Gastroesophageal sphincter (tissue), 3 donors: ENCODE data around the gene KRT3.

ENCODE experiments used
- EP300 ChIP-seq: sonication (generic); formaldehyde crosslinking; IDR thresholded peaks from one replicate; pipeline ENCODE4 v1.6.1; 2017; ENCODE audit warnings: antibody characterized with exemption, mild to moderate bottlenecking
- POLR2A ChIP-seq, 2 donors: fragments of 450-650 bp; IDR thresholded peaks; one replicate each; pipeline ENCODE4 v1.6.1; 2017; ENCODE audit warnings: antibody characterized with exemption in 2 of 2, mild to moderate bottlenecking in 2 of 2, moderate library complexity in 1 of 2
- POLR2AphosphoS5 ChIP-seq: sonication (generic); formaldehyde crosslinking; IDR thresholded peaks from one replicate; pipeline ENCODE4 v1.6.1; 2017; ENCODE audit warnings: antibody characterized with exemption
- TF ChIP-seq, protein P1 (sequence below), 4 experiments: fragments of 200-600 bp in 2 of 4; fragments of 450-650 bp in 2 of 4; sonication (generic) in 1 of 4; IDR thresholded peaks; one replicate each; pipeline ENCODE4 v1.5.1; 2017 to 2019; ENCODE audit warnings: antibody characterized with exemption in 4 of 4, mild to moderate bottlenecking in 2 of 4, moderate library complexity in 2 of 4

DNA sequence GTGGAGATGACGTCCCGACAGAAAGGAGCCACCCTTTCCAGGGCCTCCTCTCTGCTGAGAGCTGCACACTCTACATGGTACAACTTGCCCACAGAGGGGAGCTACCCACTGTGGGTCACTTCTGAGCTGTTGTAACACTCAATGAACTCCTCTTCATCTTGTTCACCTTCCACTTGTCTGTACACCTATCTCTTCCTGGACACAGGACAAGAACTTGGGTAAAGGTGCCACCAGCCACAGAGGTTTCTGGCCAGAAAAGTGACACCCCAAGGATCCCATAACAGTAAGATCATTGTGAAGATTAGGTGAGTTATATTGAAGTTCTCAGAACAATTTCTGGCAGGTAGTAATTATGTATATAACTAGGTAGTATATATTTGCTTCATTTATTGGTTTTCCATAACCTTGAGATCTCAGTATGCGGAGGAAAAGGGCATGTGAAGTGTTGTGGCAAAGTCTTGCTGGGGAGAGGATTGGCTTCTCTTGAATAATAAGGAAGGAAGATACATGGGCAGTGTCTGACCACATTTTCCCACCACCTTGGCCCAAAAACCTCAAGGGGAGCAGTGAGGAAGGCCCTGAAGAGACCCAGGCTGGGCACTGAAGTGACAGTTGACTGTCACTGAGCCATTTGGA lies 53.0 kb downstream of the KRT3 start:
- TF ChIP-seq, protein P1, sequence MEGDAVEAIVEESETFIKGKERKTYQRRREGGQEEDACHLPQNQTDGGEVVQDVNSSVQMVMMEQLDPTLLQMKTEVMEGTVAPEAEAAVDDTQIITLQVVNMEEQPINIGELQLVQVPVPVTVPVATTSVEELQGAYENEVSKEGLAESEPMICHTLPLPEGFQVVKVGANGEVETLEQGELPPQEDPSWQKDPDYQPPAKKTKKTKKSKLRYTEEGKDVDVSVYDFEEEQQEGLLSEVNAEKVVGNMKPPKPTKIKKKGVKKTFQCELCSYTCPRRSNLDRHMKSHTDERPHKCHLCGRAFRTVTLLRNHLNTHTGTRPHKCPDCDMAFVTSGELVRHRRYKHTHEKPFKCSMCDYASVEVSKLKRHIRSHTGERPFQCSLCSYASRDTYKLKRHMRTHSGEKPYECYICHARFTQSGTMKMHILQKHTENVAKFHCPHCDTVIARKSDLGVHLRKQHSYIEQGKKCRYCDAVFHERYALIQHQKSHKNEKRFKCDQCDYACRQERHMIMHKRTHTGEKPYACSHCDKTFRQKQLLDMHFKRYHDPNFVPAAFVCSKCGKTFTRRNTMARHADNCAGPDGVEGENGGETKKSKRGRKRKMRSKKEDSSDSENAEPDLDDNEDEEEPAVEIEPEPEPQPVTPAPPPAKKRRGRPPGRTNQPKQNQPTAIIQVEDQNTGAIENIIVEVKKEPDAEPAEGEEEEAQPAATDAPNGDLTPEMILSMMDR (IDR thresholded peaks at IDR 0.05): no peak
- TF ChIP-seq POLR2AphosphoS5: no peak
- TF ChIP-seq EP300: no peak
- no peak for TF ChIP-seq POLR2A (IDR thresholded peaks at IDR 0.05)
